ENCODE measurements around the gene ARHGEF26. TPM values are rescaled to one million over a fixed set of nuclear protein-coding genes. Genes with fewer than 3 reads are reported as not detected.

ARHGEF26 gene
- total RNA-seq, 1 donor from 2014 or later = 0.53 TPM

DNA sequence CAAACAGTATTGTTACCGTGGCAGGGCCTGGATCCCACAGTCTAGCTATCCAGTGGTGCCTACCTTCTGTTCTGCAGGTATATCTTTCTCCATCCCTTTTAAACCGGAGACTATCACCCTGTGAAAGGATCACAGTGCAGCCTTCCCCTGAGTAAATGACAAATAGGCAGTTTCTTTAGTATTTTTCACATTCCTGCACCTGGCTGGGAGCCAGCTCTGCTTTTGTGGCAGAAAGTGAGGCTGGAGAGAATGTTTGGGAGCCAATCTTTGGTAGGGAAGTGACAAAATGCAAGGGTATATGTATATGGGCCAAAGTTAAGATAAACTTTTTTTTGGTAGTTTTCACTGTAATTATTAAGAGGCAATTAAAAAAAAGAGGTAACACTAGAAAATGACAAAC, 54.8 kb downstream of the ARHGEF26 start:
- Histone ChIP-seq H3K27me3 (ENCODE audit: control insufficient read depth, insufficient read depth, low read length) (no peaks in the 10 kb centered on the region), H3K4me3 (ENCODE audit: low read depth, low read length) (no peak overlapping the region), H3K36me3 (ENCODE audit: control insufficient read depth, insufficient read depth, low read length) (no peaks in the 10 kb centered on the region)
- FAIRE-seq = no peak
- no peak for DNase-seq (ENCODE audit: low read depth)
- TF ChIP-seq, protein P1, sequence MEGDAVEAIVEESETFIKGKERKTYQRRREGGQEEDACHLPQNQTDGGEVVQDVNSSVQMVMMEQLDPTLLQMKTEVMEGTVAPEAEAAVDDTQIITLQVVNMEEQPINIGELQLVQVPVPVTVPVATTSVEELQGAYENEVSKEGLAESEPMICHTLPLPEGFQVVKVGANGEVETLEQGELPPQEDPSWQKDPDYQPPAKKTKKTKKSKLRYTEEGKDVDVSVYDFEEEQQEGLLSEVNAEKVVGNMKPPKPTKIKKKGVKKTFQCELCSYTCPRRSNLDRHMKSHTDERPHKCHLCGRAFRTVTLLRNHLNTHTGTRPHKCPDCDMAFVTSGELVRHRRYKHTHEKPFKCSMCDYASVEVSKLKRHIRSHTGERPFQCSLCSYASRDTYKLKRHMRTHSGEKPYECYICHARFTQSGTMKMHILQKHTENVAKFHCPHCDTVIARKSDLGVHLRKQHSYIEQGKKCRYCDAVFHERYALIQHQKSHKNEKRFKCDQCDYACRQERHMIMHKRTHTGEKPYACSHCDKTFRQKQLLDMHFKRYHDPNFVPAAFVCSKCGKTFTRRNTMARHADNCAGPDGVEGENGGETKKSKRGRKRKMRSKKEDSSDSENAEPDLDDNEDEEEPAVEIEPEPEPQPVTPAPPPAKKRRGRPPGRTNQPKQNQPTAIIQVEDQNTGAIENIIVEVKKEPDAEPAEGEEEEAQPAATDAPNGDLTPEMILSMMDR (IDR thresholded peaks at IDR 0.05; ENCODE audit: insufficient read depth, low read length, severe bottlenecking) = no peak

DNA sequence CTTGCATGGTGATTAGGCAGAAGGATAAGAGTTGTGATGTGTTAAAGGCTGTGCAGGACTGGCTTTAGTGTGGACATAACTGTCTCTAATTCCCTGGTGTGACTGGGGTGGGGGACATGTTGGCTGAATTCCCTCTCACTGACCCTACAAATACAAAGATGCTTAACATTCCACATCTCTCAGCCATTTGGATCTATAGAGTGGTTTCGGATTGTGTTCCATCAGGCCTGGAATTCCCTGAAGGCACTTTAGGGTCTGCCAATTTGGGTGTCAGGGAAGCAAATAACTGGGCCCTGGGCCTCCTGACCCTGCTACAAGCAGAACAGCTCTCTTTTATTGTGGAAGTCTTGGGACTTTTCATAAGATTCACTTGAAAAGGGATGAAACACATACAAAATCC, 56.2 kb downstream of the ARHGEF26 start:
- FAIRE-seq (no peak), DNase-seq (ENCODE audit: low read depth) (no peak)
- Histone ChIP-seq H3K36me3 (ENCODE audit: control insufficient read depth, insufficient read depth, low read length) (no peaks in the 10 kb centered on the region), H3K4me3 (ENCODE audit: low read depth, low read length) (no peak overlapping the region), H3K27me3 (ENCODE audit: control insufficient read depth, insufficient read depth, low read length) (no peaks in the 10 kb centered on the region)
- TF ChIP-seq, protein P1 (IDR thresholded peaks at IDR 0.05; ENCODE audit: insufficient read depth, low read length, severe bottlenecking) = no peak

DNA sequence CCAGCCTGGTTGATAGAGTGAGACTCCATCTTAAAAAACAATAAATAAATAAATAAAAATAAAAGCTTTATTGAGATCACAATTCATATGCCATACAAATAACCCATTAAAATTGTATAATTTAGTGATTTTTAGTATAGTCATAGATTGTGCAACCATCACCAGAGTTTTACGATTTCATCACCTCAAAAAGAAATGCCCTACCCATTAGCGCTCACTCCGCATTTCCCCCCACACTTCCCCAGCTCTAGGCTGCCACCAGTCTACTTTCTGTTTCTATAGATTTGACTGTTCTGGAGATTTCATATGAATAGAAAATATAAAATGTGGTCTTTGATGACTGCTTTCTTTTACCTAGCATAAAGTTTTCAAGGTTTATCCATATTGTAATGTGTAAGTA, 57.0 kb downstream of the ARHGEF26 start:
- H3K36me3 ChIP-seq (ENCODE audit: control insufficient read depth, insufficient read depth, low read length) = no peaks in the 10 kb centered on the region
- H3K27me3 ChIP-seq (ENCODE audit: control insufficient read depth, insufficient read depth, low read length) = no peaks in the 10 kb centered on the region
- no peak for FAIRE-seq
- TF ChIP-seq, protein P1 (IDR thresholded peaks at IDR 0.05; ENCODE audit: insufficient read depth, low read length, severe bottlenecking) = no peak
- no peak for DNase-seq (ENCODE audit: low read depth)
- no peak overlapping the region for H3K4me3 ChIP-seq (ENCODE audit: low read depth, low read length)

DNA sequence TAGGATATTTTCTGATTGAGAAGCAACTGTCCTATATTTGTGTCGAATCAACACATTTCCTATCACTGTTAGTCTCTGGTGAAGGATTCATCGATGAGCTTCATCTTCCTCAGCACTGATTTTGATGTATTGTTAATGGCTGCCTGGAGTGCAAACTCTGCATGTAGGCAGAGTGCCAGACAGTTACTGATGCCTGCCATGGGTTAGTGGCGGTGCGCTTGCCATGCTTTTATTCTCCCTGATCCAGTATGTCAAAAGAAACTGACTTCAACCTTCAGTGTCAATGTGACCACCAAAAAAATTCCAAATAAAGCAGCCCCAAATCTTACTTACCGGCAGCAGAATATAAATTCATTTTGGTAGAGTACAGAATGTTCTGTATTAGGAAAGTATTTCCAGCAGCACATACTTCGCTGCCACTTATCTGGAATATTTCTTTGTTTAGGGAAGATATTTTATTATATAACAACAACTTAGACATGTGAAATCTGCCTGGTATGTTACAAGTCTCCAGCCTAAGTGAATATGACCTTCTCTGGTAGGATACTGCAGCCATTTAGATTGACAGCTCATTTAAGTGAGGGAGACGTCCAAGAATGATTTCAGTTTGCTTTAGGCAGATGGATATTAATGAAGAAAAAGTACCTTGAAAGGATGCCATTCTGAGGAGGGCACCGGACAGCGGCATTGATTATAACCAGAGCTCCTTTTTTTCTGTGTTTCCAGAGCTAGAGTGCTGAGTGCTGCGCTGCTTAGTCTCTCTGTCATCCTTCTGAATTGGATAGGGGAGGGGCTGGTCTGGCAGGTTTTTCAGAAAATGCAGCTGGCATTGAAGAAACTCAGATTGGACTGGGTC, 59.9 kb downstream of the ARHGEF26 start:
- Histone ChIP-seq H3K27me3 (ENCODE audit: control insufficient read depth, insufficient read depth, low read length) (no peaks in the 10 kb centered on the region), H3K4me3 (ENCODE audit: low read depth, low read length) (no peak overlapping the region), H3K36me3 (ENCODE audit: control insufficient read depth, insufficient read depth, low read length) (no peaks in the 10 kb centered on the region)
- peak; percentile 21 for DNase-seq (ENCODE audit: low read depth)
- FAIRE-seq = no peak
- TF ChIP-seq, protein P1 (IDR thresholded peaks at IDR 0.05; ENCODE audit: insufficient read depth, low read length, severe bottlenecking) = no peak

DNA sequence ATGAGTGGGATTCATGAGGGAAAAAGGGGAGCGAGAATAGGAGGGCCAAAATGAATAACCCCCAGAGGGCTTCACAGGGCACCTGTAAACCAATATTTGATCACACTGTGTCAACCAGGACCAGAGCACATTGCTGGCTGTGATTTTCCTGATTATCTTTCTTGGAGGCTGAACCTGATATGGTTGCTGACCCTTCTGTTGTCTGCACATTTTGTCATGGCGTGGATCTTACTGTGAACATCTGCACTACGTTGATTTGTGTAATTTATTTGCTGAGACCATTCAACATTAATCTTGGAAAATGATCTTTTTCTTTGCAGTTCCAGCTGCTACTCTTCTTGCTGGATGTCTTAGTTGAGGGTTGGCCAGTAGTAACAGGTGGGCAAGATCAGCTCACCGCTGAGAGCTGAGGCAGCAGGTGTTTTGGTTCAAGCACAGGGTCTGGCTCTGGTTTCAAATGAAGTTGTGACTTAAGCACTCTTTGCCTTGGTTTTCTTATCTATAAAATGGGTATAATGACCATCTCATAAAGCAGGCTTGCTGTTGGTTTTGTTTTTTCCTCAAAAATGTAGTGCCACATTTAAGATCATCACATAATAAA, 61.2 kb downstream of the ARHGEF26 start:
- TF ChIP-seq, protein P1 (IDR thresholded peaks at IDR 0.05; ENCODE audit: insufficient read depth, low read length, severe bottlenecking) = no peak
- no peaks in the 10 kb centered on the region for H3K27me3 ChIP-seq (ENCODE audit: control insufficient read depth, insufficient read depth, low read length)
- DNase-seq (ENCODE audit: low read depth) (no peak), FAIRE-seq (no peak)
- H3K36me3 ChIP-seq (ENCODE audit: control insufficient read depth, insufficient read depth, low read length) = no peaks in the 10 kb centered on the region
- H3K4me3 ChIP-seq (ENCODE audit: low read depth, low read length) = no peak overlapping the region

Data from bronchial epithelial cell (primary cell).